ENCODE measurements around the gene AOAH.

The AOAH gene, protein sequence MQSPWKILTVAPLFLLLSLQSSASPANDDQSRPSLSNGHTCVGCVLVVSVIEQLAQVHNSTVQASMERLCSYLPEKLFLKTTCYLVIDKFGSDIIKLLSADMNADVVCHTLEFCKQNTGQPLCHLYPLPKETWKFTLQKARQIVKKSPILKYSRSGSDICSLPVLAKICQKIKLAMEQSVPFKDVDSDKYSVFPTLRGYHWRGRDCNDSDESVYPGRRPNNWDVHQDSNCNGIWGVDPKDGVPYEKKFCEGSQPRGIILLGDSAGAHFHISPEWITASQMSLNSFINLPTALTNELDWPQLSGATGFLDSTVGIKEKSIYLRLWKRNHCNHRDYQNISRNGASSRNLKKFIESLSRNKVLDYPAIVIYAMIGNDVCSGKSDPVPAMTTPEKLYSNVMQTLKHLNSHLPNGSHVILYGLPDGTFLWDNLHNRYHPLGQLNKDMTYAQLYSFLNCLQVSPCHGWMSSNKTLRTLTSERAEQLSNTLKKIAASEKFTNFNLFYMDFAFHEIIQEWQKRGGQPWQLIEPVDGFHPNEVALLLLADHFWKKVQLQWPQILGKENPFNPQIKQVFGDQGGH

DNA sequence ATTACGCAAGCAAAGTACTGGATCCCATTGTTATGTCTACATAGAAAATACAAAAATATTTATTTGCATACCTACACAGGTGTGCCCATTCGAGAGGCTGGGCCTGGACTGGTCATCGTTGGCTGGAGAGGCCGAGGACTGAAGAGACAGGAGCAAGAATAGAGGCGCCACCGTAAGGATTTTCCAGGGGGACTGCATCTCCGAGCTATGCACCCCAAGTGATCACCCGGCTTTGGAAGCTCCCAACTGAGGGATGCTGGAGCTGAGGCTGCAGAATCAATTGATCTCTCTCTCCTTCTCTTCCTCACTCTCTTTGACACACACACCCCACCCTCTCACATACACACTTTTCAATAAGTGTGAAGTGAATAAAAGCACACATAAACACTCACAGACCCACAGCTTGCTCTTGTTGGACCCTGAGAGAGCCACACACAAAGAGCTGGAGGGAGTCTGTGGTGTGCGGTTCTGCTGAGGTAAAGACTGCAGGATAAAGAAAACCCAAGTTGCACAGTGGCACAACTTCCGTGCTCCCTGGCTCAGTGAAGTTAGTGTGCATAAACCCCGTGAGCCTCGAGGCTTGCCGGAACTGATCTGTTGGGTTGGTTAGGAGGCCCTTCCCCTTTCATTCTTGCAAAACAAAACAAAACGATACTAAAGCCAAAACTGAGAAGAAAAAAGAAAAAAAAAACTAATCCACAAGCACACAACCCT is at the start of gene AOAH:
AOAH (minus strand) TSS at position 544 of the 714 bp plus-strand sequence; CDS start at position 198, 346 bp downstream.
- peak; percentile 77 for DNase-seq (ENCODE audit: low spot score)

DNA sequence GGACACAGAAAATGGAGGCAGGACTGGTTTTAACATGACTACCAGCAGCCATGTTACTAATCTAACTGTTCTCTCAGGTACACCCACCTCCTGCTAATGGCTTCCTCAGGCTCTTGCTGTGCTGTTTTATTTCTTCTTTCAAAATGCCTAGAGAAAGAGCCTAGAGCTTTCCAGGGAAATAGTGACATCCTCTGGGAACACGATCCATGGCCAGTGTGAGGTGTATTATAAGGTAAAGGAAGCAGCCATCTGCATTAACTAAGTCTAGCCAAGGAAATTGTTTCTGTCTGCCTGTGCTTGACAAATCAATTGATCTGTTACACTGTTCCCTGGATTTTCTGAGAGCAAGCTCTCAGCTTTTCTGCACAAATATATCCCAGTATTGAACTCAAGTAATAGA is 42.2 kb upstream of the AOAH start:
- no peak for DNase-seq (ENCODE audit: low spot score)

DNA sequence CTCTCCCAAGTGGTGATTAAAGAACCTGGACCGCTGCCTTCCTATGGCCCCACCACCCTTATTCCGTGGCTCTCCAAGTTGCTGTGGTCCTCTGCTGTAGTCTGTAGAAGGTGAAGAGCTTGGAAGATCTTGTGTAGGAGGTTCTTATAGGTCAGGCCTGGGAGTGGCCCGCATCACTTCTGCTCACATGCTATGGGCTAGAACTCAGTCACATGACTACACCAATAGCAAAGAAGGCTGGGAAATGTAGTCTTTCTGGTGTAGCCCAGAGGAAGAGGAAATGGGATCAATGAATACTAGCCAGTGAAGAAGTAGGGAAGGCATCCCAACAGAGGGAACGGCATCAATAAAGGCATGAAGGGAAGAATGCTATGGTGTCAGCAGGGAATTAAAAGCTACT is 41.3 kb upstream of the AOAH start:
- no peak for DNase-seq (ENCODE audit: low spot score)

DNA sequence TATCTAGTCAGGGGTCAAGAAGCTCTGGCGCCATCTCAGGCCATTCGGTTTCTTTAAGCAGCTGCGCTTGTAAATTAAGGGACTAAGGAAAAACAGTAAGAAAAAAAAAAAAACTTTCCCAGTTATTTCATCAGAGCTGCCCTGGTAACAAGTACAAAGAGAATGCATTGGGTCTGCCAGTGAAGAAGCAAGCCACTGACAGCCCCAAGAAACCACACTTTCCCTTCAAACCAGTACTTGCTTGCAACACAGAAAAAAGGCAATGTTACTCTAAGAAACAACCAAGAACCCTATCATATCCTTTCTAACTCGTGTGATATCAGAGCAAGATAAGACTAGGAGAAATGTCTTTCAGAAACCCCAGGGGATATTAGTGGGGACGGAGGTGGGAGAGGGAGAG is 40.6 kb upstream of the AOAH start:
- DNase-seq (ENCODE audit: low spot score), result no peak

DNA sequence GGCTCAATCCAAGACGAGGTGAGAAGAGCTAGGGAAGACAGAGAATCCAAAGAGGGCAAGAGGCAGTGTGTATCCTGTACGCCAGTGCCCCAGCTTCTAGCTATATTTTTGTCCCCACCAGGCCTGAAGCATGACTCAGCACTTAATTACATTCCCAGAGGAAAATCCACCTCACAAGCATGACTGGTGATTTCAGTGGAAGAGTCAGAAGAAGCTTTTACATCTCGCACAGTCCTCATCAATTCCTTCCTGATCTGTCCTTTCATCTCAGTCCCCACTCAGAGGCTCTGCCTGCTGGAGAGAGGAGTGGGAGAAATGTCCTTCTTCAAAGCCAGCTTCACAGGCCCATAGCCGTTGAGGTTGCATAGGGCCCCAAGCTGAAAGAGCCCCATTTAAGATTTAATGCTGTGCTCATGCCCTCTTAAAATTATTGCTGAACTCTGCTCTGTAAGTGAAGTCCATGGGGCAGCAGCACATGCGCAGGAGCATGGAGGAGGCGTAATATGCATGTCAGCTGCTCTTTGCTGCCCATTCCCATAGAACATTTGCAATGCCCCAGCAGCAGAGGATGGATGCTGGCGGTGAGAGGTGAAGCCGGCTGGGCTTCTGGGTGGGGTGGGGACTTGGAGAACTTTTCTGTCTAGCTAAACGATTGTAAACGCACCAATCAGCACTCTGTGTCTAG is 39.0 kb upstream of the AOAH start:
- no peak for DNase-seq (ENCODE audit: low spot score)

DNA sequence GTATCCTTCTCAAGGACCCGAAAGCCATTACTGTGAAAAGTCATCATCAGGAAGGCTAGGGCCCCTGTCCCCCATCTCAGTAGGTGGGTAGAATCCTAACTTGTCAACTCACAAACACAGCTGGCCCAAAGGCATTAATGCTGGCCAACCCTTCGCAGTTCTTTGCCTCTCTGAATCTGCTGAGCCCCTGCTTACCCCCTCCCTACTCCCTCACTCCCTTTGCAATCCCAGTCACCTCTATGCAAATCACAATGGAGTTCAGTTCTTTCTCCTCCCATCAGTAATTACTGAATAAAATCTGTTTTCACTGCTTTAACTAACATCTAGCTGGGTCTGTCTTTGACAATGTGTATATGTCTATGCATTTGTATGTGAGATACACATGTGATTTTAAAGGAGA is 38.1 kb upstream of the AOAH start:
- DNase-seq (ENCODE audit: low spot score), result no peak

DNA sequence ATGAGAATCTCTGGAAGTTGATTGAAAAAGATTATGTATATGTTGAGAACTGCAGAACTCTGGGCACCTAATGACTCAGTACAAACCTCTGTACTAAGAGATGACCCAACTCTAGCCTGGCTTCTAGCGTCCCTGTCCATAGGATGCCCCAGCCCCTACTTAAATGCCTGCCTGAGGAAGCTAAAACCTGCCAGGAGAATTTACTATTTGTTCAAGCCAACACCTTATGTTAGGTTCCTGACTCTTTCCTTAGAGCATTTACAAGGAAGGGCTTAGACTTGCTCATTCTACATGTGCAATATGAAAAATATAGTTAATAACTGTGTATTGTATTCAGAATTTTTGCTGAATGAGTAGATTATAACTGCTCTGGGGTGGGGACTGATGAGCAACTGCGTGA is 37.5 kb upstream of the AOAH start:
- DNase-seq (ENCODE audit: low spot score), result no peak

DNA sequence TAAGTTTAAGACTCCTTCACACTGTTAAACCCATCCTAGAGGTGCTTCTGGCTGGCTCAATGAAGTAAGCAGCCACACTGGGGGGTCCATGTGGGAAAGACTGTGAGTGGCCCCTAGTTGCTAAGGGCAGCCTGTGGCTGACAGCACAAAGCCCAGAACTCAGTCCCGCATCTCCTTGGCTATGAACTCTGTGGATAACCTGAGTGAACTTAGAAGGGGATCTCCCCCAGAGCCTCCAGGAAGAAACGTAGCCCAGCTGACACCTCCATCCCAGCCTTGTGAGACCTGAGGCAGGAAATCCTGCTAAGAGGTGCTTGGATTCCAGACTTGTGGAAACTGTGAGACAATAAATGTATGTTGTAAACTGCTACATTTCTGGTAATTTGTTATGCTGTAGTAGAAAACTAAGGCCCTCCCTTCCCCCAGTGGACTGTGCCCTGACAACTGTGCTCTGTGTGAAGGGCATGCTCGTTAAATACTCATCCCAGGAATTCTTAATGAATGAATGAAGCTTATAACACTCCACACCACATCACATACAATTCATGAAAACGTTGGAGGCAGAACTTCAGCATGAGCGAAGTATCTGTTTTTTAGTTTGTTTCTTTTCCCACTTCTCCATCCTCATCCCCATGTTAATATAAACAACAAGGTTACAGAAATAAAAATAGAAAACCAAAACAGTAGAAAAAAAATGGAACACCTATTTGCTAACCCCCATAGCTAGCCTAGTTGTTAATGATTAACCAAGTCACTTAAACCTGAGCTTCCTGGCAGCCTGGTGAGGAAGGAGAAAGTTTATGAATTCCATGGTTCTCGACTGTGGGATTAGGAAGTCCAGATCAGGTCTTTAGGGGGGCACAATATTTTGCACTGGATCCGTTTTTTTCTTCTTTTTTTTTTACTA is 36.8 kb upstream of the AOAH start:
- no peak for DNase-seq (ENCODE audit: low spot score)

DNA sequence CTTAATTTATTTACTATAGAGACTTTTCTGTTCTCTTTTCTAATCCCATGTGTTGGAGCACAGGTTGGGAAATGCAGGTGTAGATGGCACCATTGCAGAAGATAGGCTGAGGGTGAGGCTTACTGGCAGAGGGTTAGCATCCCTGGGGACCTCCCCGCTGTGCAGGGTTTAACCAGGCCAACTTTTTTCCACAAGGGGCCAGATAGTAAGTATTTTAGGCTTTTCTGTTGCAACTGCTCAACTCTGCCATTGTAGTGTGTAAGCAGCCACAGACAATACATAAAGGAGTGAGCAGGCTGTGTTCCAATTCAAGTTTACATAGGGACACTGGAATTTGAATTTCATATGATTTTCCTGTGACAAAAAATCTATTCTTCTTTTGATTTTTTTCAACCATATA is 34.6 kb upstream of the AOAH start:
- DNase-seq (ENCODE audit: low spot score), result no peak

DNA sequence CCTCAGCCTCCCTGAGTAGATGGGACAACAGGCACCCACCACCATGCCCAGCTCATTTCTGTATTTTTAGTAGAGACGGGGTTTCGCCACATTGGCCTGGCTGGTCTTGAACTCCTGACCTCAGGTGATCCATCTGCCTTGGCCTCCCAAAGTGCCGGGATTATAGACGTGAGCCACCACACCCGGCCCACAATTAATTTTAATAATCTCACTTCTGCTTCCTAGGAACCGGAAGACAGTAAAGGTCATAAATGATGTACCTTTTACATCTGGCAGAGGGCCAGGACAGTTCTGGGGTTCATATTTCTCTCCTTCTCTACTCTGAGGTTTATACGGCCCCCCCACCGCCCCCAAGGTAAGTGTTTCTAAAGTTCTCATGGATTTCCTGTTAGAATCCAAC is 31.2 kb upstream of the AOAH start:
- no peak for DNase-seq (ENCODE audit: low spot score)

DNA sequence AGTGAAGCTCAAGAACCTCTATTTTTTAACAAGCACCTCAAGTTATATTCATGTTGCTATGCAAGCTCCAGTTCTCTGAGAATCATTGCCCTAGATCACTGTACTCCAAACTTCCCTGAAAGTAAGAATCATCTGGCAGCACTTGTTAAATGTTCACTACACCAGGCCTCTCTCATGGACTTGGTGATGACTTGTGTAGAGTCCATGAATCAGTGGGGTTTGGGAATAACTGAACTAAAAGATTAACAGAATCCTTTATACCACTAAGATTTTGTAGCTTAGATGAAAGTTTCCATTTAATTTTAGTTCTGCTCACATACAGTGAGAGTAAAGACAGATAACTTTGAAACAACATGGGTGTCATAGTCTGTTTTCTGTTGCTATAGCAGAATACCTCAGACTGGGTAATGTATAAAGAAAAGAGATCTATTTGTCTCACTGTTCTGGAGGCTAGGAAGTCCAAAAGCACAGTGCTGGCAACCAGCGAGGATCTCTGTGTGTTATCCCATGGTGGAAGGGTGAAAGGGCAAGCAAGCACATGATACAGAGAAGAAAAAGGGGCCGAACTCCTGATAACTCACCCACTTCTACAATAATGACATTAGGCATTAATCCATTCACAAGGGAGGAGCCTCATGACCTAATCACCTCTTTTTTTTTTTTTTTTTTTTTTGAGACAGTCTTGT is 27.9 kb upstream of the AOAH start:
- no peak for DNase-seq (ENCODE audit: low spot score)

DNA sequence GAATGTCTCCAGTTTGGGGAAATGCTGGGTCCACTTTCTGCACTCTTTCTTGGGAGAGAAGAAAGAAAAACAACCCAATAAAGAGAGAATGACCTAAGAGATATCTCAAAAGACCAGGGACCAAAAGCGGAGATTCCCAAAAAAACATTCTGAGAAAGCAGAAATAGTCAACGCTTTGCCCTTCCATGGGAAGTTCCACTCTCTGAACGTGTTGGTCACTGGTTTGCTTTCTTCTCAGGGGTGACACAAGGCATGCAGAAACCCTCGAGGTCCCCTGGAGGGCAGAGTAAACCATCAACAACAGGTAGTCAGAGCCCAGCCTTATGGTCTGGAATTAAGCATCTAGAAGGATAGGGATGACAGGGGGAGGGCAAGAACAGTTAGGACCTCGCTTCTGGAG is 26.2 kb upstream of the AOAH start:
- DNase-seq (ENCODE audit: low spot score), result no peak

DNA sequence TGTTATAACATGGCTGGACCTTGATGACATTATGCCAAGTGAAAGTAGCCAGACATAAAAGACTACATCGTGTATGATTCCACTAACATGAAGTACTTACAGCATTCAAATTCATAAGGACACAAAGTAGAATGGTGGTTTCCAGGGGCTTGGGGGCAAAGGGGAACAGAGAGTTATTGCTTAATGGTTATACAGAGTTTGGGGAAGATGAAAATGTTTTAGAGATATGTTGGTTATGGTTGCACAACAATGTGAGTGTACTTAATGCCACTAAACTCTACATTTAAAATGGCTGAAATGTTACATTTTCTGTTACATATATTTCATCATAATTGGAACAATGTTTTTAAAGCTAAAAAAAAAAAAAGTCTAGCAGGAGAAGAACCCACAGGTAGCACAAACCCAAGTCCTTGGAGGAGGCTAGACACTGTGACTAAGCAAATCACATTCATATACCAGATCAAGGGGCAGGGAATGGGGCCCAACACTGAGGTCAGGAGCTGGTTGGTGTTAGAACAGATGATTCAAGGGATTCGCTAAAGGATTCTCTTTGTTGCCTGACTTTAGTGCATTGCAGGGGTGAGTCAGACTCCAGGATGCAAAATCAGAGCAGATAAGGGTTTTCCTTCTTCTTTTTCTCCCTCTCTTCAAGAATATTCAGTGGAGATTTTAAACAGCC is 25.1 kb upstream of the AOAH start:
- no peak for DNase-seq (ENCODE audit: low spot score)

DNA sequence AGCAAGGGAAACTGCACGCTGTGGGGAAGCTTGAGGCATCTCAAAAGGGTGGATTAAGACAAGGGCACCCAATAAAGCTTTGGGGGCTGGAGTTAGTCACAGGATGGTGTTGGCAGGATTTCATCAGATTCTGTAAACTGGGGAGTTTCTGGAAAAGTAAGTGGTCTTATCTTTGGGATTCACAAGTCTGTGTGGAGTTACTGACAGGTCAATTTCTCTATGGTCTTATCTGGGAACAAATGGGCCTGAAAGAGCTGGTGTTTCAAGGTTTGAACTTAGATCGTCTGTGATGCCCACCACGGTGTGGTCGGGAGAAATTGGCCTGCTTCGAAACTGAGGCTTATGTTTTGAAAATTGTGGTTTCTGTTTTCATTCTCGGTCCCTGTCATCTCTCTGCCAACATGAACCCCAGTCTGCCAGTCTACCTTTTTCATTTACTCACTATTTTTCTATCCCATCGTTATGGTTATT is 23.8 kb upstream of the AOAH start:
- DNase-seq (ENCODE audit: low spot score), result no peak

DNA sequence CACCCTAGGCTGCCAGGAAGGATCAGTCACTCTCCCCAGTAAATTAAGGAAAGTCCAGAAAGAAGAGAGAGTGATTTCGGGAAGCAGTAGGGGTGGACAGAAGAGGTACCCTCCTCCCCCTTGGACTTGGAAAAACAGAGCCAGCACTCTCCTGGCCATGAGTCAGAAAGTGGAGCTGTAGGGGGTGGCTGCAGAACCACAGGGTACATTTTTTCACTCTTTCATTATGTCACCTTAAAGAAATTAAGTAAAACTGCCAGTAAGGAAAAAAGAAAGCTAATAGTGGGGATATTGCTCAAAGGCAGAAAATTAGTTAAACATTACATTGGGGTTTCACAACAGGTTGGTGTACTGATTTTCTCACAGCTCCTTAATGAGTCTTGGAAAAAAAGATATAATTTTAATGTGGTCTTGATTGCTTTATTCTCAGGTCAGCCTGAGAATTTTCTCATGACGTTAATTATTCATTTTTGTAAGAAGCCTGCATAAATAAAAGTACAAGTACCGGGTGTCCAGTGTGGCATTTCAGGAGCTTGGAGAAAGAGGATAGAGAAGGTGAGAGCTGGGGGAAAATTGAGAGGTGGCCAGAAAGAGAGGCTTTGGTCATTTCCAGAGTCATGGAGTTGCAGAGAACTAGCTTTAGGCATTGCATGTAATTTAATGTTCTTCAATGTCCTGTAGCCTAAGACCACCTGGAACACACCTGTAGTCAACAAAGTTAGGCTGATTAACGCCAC is 23.2 kb upstream of the AOAH start:
- DNase-seq (ENCODE audit: low spot score), result no peak

DNA sequence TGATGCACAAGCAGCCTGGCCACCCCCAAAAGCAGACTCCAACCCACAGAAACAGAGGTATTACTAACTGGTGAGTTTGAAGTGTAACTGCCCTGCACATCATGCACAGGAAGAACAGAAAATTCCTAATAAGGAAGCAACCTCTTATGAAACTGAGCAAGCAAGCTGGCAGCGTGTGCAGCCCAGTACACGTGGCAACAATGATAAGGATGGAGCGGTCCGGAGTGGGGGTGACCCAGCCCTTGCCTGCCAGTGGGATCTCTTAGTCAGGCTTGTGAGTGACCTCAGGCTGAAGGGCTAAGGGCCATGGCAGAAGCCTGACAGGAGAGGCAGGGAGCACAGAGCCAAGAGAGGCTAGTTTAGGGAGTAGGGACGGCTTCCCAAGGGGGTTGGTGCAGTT is 22.1 kb upstream of the AOAH start:
- DNase-seq (ENCODE audit: low spot score), result no peak

DNA sequence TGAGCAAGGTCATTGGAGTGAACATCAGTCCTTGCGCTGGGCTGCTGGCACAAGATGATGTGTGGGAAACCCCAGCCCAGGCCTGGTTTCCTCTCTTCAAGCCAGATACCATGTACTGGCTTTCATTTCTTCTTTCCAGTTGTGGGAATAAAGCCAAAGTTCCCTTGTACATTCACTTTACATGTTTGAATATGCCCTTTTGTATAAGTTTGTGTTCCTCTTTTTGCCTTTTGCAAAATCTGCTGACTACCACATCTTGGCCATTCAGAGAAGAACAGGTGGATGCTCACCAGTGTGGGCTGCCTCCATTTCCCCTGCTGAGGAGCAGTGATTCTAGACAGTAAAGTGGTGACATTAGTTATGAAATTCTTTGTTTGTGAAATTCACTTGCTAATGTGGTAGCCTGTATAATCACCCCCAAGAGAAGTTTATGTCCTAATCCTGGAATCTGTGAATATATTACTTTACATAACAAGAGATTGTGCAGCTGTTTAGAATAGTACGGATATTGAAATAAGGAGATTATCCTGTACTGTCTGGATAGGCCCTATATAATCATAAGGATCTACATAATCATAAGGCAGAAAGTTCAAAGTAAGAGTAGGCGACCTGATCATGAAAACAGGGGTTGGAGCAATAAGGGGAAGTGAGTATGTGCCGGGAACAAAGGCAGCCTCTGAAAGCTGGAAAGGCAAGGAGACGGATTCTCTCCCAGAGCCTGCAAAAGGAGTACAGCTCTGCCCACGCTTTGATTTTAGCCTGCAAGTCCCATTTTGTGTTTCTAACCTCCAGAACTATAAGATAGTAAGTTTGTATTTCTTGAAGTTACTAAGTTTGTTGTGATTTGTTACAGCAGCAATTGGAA is 18.8 kb upstream of the AOAH start:
- DNase-seq (ENCODE audit: low spot score), result no peak

DNA sequence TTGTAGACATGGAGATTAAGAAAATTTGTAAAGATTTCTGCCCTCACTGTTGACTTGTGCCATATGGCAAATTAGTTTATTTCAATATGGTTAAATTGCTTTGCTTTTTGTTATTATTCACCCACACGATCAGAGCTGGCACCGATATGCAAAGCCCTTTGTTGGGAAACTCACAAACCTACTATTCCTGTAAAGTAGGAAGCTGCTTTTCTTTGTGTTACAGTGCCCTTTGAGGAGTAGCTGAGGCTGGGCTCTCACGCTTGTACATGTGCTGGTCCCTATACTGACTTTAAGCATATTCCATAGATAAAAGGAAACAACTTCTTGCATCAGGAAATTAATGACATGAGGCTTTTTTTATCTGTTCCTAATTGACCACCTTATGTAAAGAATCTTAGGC is 17.6 kb upstream of the AOAH start:
- DNase-seq (ENCODE audit: low spot score), result no peak

DNA sequence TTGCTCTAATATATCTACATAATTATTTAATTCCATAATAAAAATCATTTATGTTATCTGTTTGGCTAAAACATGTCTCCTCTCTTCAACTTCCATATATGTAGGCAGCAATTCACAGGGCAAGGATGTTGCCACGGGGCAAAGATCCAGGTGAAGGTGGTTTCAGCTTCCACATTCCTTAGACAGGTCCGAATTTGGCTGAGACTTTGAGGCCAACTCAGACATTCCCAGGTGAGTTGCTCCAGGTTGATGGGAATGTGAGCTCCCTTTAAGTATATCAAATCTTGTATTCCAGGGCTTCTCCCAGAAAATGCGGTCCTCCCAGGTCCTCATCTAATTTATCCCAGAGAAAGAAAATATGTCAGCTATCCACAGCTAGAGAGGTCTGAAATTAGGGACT is 15.1 kb upstream of the AOAH start:
- DNase-seq (ENCODE audit: low spot score), result no peak

Measured in CD4-positive, alpha-beta T cell treated with Interleukin-15 for 4 hours (primary cell).